Measurements from ENCODE around the gene CELF4.

Gene CELF4

DNA sequence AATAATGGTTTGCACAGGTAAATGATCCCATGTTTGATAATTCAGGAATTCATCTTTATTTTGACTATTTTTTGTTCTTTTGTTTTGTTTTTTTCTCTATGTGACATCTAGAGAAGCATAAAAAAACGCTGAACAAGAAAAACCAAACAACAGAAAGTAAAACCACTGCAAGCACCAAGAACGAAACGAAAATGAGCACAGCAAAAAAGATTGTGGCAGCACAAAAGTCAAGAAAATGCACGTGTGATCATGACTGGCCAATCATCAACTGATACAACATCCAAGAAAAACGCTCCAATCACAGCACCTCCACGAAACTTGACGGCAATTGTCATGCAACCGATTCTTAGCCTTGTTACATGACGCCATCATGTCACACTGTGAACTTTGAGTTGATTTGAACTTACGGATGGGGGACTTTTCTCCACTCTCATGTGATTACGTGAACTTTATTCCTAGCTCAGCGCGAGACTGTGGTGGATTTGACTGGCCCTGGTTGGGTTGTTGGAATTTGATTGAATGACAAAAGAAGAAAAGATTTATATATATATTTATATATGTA lies 318.7 kb downstream of the CELF4 start:
- FAIRE-seq (no peak), DNase-seq (ENCODE audit: low spot score) (no peak)

GRCh38 chr18:37244618-37245017 lies 321.0 kb downstream of the CELF4 start:
- FAIRE-seq = no peak

GRCh38 chr18:37243741-37244140 lies 321.9 kb downstream of the CELF4 start:
- FAIRE-seq (no peak), DNase-seq (ENCODE audit: low spot score) (no peak)

More at GRCh38 chr18:37244618-37245017, 321.0 kb downstream of the CELF4 start:
- DNase-seq (ENCODE audit: low spot score) = no peak

- FAIRE-seq (no peak), DNase-seq (ENCODE audit: low spot score) (no peak)
These were observed 322.6 kb downstream of the CELF4 start for GRCh38 chr18:37242826-37243560.

- DNase-seq (ENCODE audit: low spot score) (no peak), FAIRE-seq (no peak)
These were observed 323.5 kb downstream of the CELF4 start for GRCh38 chr18:37242091-37242490.

- FAIRE-seq (no peak), DNase-seq (ENCODE audit: low spot score) (no peak)
These were observed 327.1 kb downstream of the CELF4 start for GRCh38 chr18:37238282-37239108.

GRCh38 chr18:37235583-37235982 lies 330.0 kb downstream of the CELF4 start:
- FAIRE-seq = no peak
- no peak for DNase-seq (ENCODE audit: low spot score)

- no peak for DNase-seq (ENCODE audit: low spot score)
- no peak for FAIRE-seq
These were observed 334.3 kb downstream of the CELF4 start for GRCh38 chr18:37231251-37231650.

DNA sequence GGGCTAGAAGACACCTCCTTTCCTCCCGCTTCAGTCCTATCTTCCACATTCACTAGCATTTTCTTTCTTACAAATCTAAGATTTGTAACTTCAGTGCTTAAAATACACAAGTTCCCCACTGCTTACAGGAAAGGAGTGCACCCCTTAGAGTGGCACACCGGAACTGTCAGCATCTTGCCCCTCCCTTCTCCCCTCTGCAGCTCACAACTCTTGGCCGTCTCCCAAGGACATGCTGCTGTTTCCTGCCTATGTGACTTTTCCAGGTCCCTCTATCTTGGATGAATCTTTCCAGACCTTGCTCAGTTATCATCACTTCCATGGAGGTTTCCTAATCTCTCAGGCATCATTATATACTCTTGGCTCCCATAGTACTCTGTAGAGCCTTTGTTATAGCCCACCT lies 334.8 kb downstream of the CELF4 start:
- FAIRE-seq (no peak), DNase-seq (ENCODE audit: low spot score) (no peak)

GRCh38 chr18:37225279-37225678 lies 340.3 kb downstream of the CELF4 start:
- no peak for FAIRE-seq
- no peak for DNase-seq (ENCODE audit: low spot score)

- FAIRE-seq (no peak), DNase-seq (ENCODE audit: low spot score) (no peak)
These were observed 342.6 kb downstream of the CELF4 start for GRCh38 chr18:37222999-37223378.

- DNase-seq (ENCODE audit: low spot score) (no peak), FAIRE-seq (no peak)
These were observed 343.1 kb downstream of the CELF4 start for GRCh38 chr18:37222354-37222998.

DNA sequence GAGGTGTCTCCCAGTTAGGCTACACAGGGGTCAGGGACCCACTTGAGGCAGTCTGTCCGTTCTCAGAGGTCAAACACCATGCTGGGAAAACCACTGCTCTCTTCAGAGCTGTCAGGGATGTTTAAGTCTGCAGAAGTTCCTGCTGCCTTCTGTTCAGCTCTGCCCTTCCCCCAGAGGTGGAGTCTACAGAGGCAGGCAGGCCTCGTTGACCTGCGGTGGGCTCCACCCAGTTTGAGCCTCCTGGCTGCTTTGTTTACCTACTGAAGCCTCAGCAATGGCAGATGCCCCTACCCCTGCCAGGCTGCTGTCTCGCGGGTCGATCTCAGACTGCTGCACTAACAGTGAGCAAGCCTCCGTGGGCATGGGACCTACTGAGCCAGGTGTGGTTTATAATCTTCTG lies 346.3 kb downstream of the CELF4 start:
- DNase-seq (ENCODE audit: low spot score) (no peak), FAIRE-seq (no peak)

- FAIRE-seq = no peak
- DNase-seq (ENCODE audit: low spot score) = no peak
These were observed 347.5 kb downstream of the CELF4 start for GRCh38 chr18:37218022-37218590.

DNA sequence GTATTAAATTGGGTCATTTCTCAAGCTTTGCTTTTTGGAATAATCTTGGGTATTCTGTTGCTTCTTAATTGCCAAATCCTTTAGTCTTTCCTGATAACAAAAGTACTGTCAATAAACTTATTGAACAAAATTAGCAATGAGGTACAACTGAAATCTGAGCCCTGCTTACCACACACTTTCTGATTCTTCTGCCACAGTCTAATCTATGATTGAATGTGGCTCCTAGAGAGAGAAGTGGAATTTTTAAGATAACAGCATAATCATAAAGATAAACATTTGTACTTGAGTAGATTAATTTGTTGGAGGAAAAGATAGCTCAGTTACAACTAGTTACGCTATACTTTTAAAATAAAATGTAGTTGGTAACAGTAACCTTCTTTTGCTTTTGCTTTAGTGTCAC lies 354.8 kb downstream of the CELF4 start:
- FAIRE-seq (no peak), DNase-seq (ENCODE audit: low spot score) (no peak)

DNA sequence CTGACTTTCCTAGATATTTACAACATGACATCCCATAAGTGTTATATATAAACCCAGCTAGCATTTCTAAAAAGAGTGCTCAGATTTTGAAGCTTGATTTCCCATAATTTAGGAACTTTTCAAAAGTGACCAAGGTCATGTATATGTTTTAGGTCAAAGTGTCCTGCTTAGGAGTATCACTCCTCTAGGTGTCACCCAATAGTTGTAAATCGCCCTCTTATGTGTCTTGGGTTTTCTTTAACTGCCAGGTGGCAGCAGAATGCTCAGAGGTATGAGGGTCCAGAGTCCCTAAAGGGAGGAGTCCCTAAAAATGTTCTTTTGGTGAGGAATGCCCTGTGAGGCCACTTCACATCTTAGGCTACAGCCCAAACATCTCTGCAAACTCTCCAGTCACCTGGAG lies 358.3 kb downstream of the CELF4 start:
- FAIRE-seq (no peak), DNase-seq (ENCODE audit: low spot score) (no peak)

- no peak for DNase-seq (ENCODE audit: low spot score)
- no peak for FAIRE-seq
These were observed 365.9 kb downstream of the CELF4 start for GRCh38 chr18:37199741-37200140.

All from urothelium cell line (cell line).